KBM-7 (cell line): ENCODE measurements around the gene IZUMO4.

Experiments
- DNase-seq: peaks from one replicate; pipeline ENCODE4 v3.0.0-alpha.2; 2015
- in situ Hi-C: fragments of 300-500 bp; cut with MboI; formaldehyde crosslinking; loops from 2 replicates; pipeline ENCODE4 v1.14.3; 2020; ENCODE audit warnings: low sequenced_read_pairs, low pct_unique_long_range_greater_than_20kb, mixed read lengths

The IZUMO4 gene

DNA sequence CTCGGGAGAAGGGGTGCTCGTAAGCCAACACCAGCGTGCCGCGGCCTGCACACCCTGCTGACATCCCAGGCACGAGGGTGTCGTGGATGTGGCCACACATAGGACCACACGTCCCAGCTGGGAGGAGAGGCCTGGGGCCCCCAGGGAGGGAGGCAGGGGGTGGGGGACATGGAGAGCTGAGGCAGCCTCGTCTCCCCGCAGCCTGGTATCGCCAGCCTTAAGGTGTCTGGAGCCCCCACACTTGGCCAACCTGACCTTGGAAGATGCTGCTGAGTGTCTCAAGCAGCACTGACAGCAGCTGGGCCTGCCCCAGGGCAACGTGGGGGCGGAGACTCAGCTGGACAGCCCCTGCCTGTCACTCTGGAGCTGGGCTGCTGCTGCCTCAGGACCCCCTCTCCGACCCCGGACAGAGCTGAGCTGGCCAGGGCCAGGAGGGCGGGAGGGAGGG lies 2.4 kb downstream of the IZUMO4 start:
- in situ Hi-C loops: no loop called here
- no peak for DNase-seq

DNA sequence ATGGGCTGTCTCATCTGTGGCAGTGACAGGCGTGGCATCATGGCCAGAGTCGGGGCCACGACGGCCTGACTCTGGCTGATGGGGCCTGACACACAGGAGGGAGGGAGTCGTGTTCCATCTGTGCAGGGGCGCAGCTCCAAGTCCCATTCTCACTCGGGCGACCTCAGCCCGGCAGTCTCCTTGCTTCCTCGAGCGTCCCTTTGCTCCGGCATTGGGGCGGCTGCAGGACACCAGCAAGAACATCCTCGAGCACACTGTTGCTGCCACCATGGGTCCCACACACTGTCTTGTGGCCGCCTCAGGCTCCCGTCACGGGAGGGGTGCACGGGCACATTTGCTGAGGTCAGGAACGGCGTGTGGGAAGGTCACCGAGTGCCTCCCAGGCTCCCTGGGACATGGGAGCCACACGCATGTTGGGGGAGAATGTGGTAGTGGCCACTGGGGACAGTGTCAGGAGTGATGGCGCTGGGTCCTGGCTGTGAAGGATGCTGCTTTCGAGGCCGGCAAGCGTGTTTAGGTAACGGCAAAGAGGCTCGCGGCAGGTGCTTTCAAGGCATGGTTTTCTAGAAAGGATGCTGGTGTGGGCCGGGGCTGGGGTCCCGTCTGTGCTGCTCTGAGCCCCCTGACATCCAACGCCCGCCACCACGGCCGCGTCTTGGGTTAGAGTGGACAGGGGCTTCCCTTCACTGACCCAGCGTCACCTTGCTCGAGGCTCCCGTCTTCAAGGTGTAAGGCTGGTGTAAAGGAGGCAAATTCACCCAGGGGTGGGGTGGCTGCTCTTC lies 3.4 kb downstream of the IZUMO4 start:
- no peak for DNase-seq
- in situ Hi-C loops: no loop called here

DNA sequence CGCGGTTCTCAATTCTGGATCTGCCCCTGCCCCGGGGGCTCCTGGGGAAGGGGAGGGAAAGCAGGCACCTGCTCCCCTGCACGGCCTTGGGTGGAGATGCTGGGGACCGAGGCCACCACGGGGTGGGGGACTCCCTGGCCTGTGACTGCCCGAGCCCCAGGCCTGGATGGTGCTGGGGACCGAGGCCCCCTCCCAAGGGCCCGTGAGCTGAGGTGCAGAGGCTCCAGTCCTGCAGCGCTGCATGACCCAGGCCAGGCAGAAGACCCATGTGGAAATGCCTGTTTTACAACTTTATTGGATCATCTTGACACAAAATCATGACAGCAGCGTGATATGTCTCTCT lies 4.0 kb downstream of the IZUMO4 start:
- in situ Hi-C loops: no loop called here

DNA sequence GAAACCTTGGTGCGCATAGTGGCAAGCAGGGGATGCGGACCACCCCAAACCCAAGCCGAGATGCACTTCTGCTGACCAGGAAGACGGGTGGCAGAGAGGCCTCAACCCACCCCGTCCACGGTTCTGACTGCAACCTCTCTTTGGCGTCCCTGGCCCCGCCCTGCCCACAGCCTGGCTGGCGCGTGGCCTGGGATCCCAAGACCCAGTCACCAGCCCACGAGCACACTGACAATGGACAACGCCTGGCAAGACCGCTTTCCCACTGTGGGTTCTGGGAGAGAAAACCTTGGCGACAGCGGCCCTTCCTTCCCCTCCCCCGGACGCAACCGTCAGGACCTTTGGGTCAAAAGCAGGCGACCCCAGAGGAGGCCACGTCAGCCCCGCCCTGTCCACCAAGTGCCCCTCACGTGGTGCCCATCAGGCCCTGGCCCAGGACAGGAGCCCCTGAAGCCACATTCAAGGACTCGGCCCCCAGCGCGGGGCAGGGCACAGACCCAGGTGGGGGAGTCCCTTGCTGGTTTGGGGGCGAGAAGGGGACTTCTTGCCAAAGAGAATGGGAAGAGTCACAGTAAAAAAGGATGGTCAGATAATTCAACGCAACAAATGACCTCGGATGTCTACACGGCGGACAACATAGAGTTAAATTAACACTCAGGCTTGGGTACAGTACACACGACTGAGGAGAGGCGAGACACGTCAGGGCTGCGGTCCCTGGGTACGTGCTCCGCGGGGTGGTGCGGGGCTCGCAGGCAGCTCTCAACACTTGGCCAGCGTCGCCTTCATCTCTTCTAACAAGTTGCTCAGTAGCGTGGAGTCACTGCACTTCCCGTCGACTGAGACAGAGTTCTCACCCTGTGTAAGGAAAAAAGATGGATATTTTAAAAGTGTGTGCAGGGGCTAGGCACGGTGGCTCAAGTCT lies 5.0 kb downstream of the IZUMO4 start:
- DNase-seq: no peak

More for the DNA sequence above, 4.0 kb downstream of the IZUMO4 start:
- DNase-seq: no peak

DNA sequence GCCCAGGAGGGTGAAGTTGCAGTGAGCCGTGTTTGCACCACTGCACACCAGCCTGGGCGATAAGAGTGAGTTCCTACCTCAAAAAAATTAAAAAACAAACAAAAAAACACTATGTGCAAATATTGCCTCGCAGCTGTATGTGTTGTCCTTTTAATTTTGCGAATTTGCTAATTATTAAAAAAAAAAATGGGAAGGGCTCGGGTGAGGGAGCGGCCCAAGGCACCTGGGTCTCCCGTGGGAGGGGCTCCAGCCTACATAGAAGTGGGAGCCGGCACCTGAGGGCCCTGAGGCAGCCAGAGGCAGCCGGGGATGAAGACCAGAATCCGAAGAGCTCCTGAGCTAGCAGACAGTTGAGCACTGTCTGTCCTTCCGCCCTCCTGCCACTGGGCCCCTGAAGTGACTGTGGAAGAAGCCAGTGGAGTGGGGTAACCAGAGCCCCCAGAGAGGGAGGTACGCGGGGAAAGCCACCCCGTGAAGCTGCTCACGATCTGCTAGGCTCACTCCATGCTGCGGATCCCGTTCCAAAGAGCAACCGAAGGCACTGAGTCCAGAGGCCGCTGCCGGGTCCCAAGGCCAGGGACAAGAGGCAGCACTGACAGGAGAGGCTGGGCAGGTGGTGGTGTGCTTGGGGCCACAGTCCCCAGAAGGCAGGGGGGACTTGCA lies 6.5 kb downstream of the IZUMO4 start:
- DNase-seq: no peak
- in situ Hi-C loops: no loop called here

More for the DNA sequence above, 5.0 kb downstream of the IZUMO4 start:
- in situ Hi-C loops: no loop called here

DNA sequence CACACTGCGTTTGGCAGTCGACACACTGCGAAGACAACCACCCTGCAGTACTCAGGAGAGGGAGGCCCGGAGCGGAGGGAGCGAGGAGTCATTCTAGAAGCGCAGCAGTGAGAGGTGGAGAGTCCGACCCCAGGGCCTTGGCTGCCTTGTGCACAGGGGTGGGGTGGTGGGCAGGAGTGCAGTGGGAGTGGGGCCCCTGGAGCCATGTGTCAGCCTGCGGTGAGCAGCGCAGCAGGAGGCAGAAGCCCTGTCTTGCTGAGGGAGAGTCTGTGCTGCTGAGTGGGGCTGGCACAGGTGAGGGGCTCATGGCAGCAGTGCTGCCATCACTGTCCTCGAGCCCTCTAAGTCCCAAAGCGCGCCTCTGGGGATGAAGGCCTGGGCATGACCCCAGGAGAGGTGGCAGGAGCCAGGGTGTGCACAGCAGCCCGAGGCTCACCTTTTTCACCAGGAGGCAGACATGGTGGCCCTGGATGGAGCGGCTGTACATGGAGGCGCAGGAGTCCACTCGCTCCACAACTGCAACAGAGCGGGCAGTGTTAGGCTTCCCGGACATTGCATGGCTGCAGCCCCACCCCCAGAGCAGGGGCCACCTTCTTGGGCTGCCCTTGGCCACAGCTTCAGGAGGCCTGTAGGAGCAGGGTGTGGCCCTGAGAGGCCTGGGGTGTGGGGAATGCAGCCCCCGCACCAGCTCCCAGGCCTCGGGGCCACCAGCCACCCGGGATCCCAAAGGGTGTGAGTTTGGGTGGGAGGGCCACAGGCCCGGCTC lies 11.7 kb downstream of the IZUMO4 start:
- in situ Hi-C loops: no loop called here
- no peak for DNase-seq

DNA sequence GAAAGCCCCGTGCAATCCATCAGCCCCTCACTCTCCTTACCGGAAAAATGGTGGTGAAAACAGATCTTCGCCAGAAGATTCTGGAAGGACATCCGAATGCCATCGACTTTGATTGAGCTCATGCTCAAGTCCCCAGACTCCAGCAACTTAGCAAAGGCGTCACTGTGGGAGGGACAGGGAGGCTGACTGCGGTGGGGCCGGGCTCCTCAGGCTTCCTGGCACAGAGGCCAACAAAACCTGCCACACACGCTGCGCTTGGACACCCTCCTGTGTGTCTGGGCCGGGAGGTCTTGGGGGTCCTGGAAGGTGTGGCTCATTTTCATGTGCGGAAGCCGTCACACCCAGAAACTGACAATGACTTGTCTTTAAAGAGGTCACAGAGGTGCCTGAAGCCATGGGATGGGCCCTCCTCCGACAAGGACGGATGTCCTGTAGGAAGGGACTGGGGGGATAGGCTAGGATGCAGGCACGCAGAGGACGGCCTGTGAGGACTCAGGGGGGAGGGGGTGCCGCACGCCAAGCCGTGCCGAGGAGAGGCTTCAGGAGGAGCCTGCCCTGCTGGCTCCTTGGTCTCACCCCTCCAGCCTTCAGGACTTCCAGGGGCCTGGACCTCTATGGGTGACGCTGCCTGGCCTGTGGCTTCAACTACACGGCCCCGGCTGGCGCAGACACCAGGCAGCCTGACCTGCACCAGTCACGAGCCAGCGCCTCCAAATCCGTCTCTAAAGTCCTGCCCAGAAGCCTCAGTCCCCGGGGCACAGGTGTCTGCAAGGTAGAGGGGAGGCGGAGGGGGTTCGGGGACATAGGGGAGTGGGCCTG lies 12.5 kb downstream of the IZUMO4 start:
- DNase-seq: no peak
- in situ Hi-C loops: no loop called here

DNA sequence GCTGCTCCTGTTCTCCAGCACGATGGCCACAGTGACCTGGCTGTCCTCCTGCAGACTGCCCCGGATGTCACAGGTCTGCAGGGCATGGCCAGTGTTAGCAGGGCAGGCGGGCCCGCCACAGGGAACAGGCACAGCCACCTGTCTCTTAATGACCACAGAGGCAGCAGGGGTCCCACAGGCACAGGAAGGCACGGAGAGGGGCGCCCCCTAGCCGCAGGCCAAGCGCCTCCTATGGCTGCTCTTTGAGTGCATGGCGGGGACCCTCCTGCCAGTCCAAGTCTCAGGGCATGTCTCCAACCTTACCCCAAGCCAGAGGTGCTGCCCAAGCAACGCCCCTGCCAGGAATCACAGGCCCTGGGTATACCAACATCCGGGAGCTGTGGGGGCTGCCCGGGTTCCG lies 14.1 kb downstream of the IZUMO4 start:
- in situ Hi-C loops: no loop called here
- no peak for DNase-seq

DNA sequence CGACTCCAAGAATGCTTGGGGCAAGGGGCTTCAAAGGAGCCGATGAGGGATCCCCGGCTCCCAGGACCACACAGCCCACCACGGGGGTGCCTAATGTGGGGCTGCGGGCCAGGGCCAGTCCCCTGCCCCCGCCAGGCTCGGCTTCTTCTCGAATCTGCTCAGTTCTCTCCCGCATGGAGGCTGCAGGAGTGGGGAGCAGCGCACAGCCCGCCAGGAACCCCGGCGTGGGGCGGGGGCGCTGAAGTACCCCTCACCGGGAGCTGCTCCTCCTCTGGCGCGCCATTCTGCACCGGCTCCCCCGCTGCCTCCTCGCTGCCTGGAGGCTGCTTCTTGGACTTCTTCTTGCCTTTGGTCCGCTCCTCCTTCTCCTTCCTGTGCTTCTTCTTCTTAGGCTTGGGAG lies 14.7 kb downstream of the IZUMO4 start:
- in situ Hi-C loops: no loop called here
- DNase-seq: no peak

DNA sequence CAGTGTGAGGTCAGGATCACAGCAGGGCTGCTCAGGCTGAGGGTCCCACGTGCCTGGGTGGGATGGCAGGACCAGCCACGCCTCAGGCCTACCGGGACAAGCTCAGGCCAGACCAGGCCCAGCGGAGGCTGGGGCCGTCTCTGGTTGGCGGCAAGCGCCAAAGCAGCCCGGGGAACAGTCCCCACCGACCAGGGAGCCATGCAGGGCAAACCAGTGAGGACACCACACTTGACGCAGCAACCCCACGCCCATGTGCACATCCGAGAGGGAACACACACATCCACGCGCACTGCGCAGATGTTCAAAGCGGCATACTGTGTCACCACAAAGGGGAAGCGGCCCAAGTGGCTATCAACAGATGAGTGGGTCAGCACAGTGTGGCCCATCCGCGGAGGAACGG lies 15.2 kb downstream of the IZUMO4 start:
- in situ Hi-C loops: no loop called here
- DNase-seq: no peak

DNA sequence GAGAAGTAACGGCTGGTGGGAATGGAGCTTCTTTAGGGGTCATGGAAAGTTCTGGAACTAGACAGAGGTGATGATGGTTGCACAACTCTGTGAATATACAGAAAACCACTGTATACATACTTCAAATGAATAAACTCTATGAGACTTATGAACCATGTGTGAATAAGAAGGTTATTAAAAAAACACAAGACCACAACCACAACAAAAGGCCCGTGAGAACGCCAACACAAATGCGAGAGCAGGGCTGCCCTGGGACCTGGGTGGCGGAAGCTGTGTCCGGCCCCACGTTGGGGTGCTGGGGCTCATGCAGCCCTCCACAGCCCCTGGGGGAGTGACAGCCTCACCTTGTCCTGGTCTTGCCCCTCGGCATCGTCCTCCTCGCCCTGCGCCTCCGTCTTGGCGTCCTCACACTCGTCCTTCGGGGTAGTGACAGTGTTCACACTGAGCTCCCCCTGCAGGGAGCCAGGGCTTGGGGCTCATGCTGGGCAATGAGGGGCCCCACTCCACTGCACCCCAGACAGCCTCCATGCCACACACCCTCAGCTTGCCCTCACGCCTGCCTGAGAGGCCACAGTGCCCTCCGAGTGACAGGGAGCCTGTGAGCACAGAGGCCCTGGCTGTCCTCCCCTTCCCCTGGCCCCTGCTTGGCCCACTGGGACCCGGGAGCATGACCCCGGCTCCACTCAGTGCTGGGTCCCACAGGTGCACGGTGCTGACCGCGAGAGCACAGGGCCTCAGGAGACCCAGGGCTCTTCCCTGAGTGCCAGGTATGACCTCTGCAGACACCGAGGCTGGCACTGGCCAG lies 16.0 kb downstream of the IZUMO4 start:
- in situ Hi-C loops: no loop called here
- no peak for DNase-seq

DNA sequence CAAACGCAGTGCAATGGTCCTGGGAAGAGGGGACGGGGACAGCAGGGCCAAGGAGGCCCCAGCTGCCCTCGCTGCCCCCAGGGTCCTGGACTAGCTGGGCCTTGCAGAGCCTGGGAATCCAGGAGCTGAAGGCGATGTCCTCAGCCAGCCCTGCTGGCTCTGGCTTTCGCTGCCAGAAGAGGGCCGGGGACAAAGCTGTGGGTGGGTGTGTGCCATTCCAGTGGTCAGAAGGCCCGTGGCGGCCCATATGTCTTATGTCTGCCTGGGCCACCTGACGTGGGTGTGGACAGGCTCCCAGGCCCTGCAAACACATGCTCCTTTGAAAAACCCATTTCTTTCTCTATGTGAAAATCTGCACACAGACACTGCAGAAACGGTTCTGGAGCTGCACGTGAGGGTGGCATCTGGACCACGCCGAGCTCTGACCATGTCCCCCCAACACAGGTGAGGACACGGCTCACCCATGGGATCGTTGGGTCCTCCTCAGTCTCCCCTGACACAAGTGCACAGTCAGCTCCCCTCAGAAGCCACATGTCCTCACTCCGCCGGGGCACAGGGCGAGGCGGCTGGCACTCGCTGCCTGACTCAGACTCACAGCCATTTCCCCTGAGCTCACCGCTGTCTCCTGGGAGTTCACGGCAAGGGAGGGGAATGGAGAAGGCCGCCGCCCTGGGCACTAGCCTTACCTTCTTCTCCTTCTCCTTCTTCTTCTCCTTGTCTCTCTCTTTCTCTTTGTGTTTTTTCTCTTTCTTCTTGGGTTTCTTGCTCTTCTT lies 16.9 kb downstream of the IZUMO4 start:
- in situ Hi-C loops: no loop called here
- DNase-seq: no peak

DNA sequence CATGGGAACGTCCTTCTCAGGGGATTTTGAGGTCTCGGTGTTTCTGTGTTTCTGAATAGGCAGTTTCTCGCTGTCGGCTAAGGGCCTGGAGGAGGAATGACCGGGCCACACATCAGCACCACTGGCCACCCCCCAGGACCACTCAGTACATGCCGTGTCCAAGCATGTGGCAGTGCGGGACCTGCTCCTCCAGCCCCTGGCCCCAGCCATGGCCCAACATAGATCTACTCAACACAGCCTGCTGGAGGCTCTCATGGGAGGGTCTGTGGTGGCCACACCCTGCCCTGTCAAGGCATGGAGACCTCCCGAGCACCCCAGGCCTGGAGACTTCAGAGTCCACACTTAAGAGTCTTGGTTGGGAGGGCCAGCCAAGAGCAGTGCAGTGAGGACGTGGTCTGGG lies 17.5 kb downstream of the IZUMO4 start:
- no peak for DNase-seq
- in situ Hi-C loops: no loop called here

DNA sequence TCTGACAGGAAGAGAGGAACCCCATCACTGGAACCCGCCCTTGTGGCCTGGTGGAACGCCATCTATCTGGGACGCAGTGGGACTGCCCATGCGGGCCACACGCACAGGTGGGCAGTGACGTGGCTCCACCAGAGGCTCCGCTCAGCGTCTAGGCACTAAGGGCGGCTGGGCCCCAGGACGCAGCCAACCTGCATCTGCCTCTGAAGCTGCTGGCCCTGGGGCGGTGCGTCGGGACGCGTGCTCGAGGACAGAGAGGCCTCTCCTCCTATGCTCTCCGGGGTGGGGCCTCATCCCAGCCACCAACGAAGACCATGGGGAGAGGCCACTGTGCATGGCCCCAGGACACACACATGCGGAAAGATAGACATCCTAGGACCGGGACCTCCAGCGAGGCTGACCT lies 18.1 kb downstream of the IZUMO4 start:
- no peak for DNase-seq
- in situ Hi-C loops: no loop called here

DNA sequence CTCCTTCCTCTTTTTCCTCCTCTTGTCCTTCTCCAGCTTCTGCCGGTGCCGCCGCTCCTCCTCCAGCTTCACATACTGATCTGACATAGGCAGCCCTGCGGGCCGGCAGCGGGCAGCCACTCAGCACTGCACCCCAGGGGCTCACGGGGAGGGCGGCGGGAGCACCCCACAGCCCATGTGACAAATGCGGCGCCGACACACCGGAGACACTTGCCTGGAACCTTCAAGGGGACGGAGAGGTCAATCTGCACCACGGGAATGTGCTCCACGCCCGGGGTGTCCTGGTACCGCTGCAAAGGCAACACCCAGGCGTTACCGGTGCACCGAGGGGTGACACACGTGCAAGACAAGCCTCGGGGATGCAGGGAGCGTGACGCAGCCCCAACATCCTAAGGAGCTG lies 18.6 kb downstream of the IZUMO4 start:
- in situ Hi-C loops: no loop called here
- no peak for DNase-seq

DNA sequence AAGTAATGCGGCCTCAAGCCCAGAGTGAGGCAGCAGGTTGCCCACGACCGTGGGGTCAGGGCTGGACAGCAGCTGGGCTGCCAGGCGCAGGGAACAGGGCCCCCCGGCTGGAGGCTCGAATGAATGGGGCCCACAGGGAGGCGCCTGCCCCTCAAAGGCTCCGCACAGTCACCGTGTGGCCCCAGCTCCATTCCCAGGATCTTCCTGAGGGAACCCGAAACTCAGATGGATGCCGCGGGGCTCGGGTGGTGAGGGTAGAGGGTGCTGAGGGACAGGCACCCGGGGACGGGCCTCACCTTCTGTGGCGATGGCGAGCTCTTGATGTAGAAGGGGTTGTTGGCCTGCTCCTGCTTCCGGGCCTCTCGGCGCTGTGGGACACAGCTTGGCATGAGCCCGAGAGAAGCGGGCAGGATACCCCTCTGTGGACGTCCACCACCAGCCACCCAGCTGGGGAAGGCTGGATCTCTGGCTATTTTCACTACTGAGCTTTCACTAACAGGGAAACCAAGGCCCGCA lies 19.3 kb downstream of the IZUMO4 start:
- in situ Hi-C loops: no loop called here
- no peak for DNase-seq

DNA sequence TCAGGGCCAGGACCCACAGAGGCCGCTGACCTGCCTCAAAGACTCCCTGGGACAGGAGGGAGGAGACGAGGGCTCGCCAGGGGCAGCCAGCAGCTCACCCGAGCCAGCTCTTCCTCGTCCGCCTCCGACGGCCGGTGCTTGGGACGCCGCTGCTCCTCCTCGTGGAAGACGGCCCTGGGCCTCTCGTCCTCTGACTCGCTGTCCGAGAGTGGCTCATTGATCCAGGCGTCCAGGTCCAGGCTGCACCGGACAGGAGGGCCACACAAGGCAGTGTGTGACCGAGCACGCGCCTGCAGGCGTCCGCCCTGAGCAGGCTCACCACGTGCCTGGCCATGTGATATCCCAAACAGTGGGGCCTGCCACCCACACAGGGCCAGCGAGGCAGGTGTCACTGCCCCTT lies 19.8 kb downstream of the IZUMO4 start:
- DNase-seq: no peak
- in situ Hi-C loops: no loop called here
